NCI-H2196 treated with DMSO at 0.1 percent for 48 hours (cell line): Measurements from ENCODE around the gene LMO3.

Experiments used
- DNase-seq: peaks from one replicate; lab custom pipeline; 2025; ENCODE audit not compliant: unreplicated experiment; lab: John Stamatoyannopoulos, UW

LMO3 gene

GRCh38 chr12:16602412-16602811 is 3.5 kb downstream of the LMO3 start:
- no peak for DNase-seq

DNA sequence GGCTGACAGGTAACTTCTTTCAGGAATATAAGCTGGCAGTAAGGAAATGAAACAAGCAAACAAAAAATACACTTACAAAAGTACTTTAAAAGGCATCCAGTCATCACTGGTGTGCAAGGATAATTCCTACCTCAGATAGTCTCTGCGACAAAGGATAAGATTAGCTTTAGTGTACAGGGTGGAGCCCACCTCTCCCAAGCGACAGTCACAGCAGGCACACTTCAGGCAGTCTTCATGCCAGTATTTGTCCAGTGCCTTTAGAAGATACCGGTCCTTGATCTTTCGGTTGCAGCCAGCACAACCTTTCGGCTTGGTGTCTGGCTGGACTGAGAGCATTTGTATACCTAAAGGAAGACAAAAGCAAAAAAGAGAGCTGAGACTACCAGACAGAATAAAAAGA is 5.4 kb downstream of the LMO3 start:
- no peak for DNase-seq

DNA sequence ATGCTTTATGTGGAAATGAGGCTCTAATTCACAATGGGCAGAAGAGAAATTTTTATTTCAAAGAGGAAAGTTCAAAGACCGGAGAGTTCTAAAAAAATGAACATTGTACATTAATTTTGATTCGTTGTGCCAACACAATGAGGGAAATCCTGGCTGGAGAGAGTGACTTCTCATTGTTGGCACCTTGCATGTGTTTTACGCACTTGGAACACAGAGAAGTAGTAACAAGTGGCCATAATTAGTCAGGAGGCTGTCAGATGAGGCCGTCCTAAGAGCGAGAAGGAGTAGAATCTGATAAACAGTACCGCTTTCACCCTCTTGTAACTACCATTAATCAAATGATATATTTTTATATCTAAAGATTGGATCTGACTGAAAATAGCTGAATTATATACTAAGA is 6.9 kb downstream of the LMO3 start:
- DNase-seq = no peak

DNA sequence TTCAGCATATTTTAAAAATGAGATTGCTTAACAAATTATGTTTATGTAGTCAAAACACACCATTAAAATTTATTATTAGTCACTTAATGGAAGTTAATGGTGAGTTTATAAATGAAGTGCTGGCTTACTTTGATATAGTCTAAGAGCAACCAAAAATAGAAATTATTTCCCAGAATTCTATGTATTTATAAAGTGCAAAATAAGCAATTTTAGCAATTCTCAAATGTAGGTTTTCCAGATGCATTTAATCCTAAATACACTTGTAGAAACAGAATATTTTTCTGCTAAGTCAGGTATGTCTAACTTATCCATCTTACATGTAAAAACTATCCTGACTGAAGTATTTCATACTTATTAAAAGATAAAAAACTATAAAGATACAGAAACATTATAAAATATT is 11.2 kb downstream of the LMO3 start:
- no peak for DNase-seq

DNA sequence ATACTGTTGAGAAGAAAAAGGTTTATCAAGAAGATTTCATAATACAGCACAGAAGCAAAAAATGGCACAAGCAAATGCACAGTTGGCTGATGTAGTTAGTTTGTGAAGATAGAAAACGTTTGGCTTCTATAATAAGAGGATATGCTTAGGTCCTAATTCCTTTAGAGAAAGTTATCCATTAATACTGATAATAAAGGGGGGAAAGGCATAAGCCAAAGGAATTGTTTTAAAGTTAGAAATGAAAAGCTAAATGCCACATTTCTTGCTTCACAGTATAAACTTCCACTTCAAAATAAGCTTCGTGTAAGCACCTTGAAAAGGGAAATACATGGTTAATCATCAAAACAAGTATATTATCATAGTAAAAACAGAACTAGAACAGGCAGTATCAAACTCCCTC is 12.4 kb downstream of the LMO3 start:
- no peak for DNase-seq

- DNase-seq = no peak
Observed at GRCh38 chr12:16590645-16591044, 15.3 kb downstream of the LMO3 start.

GRCh38 chr12:16588812-16589211 is 17.1 kb downstream of the LMO3 start:
- no peak for DNase-seq

DNA sequence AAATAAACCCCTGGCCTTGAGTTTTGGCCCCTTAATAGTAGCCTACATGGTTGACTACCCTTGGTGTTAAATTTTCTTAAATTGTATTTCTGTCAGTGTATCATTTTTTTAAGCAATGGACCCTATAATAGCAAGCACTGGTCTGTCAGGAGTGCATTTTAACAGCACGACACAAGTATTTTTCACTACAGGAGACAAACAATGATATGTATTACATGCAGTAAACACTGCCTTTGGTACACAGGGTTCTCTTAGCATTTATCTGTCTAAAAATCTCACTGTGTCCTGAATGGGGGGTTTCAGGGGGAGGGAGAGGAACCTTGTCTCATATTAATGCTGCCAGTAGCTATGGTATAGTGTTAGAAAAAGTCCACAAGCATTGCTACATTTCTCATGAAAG is 18.4 kb downstream of the LMO3 start:
- no peak for DNase-seq

DNA sequence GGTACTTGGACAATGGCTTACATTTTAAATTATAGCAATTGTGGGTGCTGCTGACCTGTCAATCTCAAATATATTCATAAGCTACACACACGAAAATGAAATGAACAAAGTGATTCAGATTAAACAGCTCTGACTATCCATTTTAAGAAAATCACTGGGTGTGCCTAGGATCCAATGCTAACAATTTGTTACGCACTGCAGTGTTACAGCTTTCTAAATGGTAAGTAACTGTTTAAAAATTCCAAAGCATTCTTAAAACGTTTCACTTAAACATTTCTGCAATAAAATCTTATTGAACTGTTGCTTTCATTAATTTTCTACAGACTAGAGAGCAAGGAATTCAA is 18.9 kb downstream of the LMO3 start:
- no peak for DNase-seq

GRCh38 chr12:16586350-16587109 is 19.4 kb downstream of the LMO3 start:
- no peak for DNase-seq

DNA sequence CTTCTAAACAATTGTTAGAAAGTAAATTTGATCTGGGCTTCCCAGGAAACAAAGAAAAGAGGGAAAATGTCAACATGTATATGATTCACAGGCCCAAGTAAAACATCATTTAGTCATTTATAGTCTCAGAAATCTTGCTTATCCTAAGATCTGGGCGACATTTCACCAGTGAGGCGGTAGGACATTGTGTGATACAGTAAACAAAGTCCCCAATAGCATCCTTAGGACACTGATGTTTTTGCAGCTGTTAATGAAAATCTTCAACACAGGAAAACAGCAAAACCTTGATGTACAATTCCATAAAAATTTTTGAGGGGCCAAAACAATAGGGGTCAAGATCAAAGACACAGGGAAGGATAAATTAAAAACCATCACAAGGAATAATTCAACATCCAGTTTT is 20.2 kb downstream of the LMO3 start:
- no peak for DNase-seq

GRCh38 chr12:16583969-16584745 is 21.8 kb downstream of the LMO3 start:
- no peak for DNase-seq

GRCh38 chr12:16581416-16581815 is 24.5 kb downstream of the LMO3 start:
- DNase-seq = no peak

GRCh38 chr12:16579041-16579440 is 26.9 kb downstream of the LMO3 start:
- DNase-seq = no peak

- DNase-seq = no peak
Observed at GRCh38 chr12:16573398-16574077, 32.4 kb downstream of the LMO3 start.

DNA sequence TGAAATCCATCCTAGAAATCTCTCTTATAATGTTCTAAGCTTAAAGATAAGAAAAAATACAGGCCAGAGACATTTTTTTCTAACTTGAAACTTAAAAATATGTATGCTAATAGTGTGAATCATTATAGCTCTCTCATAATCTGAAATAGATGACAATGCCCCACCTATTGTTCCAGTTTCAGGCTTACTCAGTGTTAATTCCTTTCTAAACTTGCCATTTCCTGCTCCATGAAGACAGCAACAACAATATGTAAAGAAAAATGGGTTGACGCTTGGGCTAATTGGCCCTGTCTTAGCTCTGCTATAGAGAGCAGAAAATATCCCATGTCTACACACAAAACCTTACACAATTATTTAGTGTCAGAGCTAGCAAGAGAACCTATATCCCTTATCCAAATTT is 37.1 kb downstream of the LMO3 start:
- no peak for DNase-seq

DNA sequence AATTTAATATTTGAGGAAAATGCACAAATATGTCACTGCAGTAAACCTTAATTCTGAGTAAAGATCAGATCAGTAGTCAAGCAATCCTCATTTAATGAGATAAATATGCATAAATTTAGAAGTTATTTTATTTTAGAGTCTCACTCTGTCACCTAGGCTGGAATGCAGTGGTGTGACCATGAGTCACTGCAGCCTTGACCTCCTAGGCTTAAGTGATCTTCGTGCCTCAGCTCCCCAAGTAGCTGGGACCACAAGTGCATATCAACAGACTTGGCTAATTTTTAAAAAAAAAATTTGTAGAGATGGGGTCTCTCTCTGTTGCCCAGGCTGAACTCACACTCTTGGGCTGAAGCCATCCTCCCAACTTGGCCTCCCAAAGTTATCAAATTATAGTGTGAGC is 41.3 kb downstream of the LMO3 start:
- no peak for DNase-seq

DNA sequence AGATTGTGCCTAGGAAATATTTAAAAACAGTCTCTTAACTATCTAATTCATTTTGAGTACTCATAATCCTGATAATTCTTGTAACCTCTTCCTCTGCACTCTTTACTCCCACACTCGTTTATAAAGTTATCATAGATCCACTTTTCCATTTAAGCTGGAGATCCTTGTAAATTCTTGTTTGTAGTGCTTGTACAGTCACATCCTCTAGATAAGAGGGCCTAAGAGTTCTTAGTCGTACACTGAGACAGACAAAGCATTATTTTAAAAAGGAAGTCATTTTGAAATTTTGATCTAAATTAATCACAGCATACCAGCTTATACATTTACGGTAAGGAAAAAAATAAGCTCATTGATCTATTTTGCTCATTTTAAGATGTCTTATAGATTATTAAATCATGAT is 42.5 kb downstream of the LMO3 start:
- DNase-seq = no peak

- DNase-seq = no peak
Observed at GRCh38 chr12:16562921-16563320, 43.0 kb downstream of the LMO3 start.

- no peak for DNase-seq
Observed at GRCh38 chr12:16562435-16562834, 43.5 kb downstream of the LMO3 start.

- no peak for DNase-seq
Observed at GRCh38 chr12:16560273-16560672, 45.7 kb downstream of the LMO3 start.

DNA sequence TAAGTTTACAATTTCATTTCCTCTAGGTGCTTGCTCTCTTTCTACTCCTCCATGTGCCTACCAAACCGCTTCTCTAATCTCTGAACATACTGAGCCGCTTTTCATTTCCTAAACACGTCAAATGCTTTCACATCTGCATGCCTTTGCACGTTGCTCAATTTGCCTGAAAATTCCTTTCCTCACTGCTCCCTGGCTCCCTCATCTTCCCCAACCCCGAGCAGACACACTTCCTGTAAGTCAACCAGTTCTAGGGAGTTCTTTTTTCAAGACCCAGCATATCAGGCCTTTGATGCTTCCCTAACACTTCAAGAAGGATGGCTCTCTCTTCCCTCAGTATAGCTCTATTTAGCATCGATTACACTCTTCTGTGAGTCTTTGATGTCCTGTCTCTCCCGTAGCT is 50.3 kb downstream of the LMO3 start:
- DNase-seq = no peak
